ENCODE data around the gene SLC5A10.

SLC5A10 gene

DNA sequence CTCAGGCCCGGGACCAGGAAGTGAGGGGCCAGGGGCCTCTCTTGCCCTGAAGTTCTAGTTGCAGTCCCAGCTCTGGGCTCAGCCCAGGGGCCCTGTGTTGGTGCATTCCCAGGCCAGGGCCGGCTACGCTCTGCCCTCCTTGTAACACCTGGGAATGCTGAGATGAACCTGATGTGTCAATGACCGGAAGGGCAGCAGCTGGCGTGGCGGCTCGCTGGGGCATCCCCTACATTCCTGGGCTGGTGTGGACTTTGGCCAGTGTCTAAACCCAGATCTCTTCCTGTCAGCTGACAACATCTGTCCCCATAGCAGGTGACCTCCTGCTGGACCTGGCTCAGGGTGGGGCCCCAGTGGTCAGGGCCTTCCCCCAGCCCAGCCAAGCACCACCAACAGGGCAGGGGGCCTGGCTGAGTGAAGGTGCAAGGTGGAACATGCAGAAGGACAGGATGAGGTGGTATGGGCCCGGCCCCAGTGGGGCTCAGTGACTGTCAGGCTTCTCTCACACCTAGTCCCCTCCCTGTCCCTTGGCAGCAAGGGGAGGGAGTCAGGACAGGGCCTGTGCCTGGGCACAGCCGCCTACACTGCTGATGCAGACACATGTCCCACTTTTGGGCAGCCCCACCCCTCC, 36.7 kb downstream of the SLC5A10 start:
- no peak overlapping the region for H3K4me3 ChIP-seq (ENCODE audit: low read length)
- TF ChIP-seq, protein P1, sequence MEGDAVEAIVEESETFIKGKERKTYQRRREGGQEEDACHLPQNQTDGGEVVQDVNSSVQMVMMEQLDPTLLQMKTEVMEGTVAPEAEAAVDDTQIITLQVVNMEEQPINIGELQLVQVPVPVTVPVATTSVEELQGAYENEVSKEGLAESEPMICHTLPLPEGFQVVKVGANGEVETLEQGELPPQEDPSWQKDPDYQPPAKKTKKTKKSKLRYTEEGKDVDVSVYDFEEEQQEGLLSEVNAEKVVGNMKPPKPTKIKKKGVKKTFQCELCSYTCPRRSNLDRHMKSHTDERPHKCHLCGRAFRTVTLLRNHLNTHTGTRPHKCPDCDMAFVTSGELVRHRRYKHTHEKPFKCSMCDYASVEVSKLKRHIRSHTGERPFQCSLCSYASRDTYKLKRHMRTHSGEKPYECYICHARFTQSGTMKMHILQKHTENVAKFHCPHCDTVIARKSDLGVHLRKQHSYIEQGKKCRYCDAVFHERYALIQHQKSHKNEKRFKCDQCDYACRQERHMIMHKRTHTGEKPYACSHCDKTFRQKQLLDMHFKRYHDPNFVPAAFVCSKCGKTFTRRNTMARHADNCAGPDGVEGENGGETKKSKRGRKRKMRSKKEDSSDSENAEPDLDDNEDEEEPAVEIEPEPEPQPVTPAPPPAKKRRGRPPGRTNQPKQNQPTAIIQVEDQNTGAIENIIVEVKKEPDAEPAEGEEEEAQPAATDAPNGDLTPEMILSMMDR (conservative IDR thresholded peaks at IDR 0.05; ENCODE audit: low read length) = no peak
- DNase-seq (ENCODE audit: low read depth) = no peak

DNA sequence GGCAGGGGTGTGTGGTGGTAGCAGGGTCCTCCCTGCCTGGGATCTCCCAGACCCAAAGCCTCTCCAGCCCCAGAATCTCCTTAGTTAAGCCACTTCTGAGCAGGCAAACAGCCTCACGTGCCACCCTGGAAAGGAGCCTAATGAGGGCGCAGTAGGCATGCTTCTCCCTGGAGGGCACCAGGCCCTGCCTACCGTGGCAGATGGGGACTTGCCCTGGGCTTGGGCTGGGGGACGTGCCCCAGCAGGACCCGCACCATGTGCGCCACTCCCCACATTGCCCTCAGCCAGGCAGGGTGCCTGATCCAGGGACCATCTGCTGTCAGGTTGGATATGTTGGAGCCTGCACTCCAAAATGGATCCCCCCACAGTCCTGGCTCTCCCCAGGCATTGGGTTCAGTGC, 38.4 kb downstream of the SLC5A10 start:
- DNase-seq (ENCODE audit: low read depth) = no peak
- TF ChIP-seq, protein P1 (conservative IDR thresholded peaks at IDR 0.05; ENCODE audit: low read length) = no peak
- no peak overlapping the region for H3K4me3 ChIP-seq (ENCODE audit: low read length)

DNA sequence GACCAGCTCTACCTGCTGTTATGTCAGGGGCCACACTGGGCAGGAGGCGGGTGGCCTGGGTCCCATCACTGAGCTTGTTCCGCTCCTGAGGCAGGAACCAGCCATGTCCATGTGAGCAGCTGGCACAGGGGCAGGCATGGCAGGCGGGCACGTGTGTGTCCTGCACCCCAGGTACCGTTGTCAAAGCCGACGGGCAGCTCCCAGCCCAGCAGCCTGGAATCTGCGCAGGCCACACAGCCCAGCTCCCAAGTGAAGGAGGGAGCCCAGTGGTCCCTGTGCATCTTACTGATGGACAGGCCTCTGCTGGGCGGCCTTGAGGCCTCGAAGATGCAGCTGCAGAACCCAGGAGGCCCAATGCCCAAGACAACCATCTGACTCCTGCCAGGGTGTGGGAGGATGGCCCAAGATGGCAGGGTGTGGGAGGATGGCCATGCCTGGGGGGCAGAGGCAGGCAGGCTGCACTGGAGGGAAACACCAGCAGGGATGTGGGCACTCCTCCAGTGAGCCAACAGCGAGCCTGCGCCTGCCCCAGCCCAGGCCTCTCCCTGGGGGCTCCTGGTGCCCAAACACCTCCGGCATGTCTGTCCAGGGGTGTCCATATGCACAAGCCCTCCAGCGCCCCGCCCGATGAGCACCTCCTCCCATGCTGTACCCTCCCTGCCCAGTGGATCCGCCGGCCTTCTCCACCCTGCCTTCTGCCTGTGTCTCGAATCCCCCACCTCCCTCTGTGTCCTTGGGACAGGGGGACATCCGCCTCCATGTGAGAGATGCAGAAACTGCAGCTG, 39.8 kb downstream of the SLC5A10 start:
- TF ChIP-seq, protein P1 (conservative IDR thresholded peaks at IDR 0.05; ENCODE audit: low read length) = no peak
- no peak overlapping the region for H3K4me3 ChIP-seq (ENCODE audit: low read length)
- no peak for DNase-seq (ENCODE audit: low read depth)

GRCh38 chr17:18992454-18993130, 40.6 kb downstream of the SLC5A10 start:
- TF ChIP-seq, protein P1 (conservative IDR thresholded peaks at IDR 0.05; ENCODE audit: low read length) = no peak
- H3K4me3 ChIP-seq (ENCODE audit: low read length) = no peak overlapping the region
- DNase-seq (ENCODE audit: low read depth) = no peak

GRCh38 chr17:18993905-18994526, 42.1 kb downstream of the SLC5A10 start:
- DNase-seq (ENCODE audit: low read depth) = no peak
- TF ChIP-seq, protein P1 (conservative IDR thresholded peaks at IDR 0.05; ENCODE audit: low read length) = no peak
- H3K4me3 ChIP-seq (ENCODE audit: low read length) = no peak overlapping the region

- H3K4me3 ChIP-seq (ENCODE audit: low read length) = no peak overlapping the region
- TF ChIP-seq, protein P1 (conservative IDR thresholded peaks at IDR 0.05; ENCODE audit: low read length) = no peak
- DNase-seq (ENCODE audit: low read depth) = no peak
Measured at GRCh38 chr17:18994631-18995030, 42.7 kb downstream of the SLC5A10 start.
